ENCODE measurements around the gene BMP8B.

DNA sequence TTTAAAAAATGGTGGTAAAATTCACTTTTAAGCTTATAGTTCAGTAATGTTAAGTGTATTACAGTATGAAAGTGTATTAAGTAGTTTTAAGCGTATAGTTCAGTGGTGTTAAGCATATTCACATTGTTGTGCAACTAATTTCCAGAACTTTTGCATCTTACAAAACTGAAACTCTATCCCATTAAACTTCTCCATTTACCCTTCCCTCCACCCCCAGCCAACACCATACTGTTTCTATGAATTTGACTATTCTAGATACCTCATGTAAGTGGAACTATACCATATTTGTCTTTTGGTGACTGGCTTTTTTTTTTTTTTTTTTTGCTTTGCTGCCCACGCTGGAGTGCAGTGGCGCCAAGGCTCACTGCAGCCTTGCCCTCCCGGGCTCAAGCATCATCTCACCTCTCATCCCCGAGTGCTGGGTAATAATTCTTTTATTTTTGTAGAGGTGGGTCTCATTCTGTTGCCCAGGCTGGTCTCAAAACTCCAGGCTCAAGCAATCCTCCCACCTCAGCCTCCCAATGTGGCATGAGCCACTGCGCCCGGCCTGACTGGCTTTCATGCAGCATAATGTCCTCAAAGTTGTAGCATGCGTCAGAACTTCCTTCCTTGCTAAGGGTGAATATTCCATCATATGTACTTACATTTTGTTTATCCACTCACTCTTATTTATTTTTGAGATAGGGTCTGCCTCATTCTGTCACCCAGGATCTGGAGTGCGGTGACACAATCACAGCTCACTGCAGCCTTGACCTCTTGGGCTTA is 45.1 kb upstream of the BMP8B start:
- TF ChIP-seq CTCF (IDR thresholded peaks at IDR 0.05; ENCODE audit: insufficient read depth, low read length, poor library complexity, severe bottlenecking) = no peak
- no peak for TF ChIP-seq EZH2phosphoT487 (conservative IDR thresholded peaks at IDR 0.05; ENCODE audit: low read length)

Data from SU-DHL-6 (cell line).